ENCODE results near the gene FNDC11.

DNA sequence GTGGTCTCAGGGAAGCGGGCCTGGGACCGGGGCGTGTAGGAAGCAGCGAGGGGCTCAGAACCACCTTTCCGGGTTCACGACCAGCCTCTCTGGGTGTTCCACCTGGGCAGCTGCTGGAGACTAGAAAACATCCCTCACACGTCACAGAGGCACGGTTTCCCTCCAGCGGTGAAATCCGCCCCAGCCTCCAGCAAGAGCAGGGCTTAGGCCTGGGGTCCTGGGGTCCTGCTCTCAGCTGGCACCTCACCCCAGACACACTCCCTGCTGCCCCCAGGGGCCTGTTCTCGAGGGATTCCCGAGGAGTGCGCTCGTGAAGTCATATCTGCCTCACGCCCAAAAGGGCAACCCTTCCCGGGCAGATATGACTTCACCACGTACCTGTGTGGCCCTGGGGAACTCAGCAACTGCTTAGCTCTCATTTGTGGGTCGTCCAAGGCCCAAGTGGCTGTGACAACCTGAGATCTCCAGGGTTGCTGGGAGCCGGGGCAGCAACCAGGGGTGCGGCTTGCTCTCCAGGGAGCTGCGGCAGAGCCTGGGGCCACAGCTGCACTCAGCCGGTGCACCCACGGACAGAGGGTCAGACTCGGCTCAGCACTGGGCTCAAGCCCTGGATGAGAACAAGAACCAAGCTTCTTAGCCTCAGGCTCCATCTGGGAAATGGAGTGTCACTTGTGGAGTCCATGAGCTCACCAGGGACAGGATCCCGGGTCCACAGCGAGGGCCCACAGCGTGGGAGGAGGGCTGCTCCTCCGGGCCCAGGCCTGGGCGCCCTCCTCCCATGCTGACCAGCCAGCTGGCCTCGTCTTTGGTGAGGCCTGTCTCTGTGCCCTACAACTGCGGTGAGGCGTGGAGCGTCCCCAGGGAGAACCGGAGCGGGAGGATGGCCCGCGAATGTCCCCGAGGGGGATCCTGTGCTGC, 661 bp downstream of the FNDC11 start:
- TF ChIP-seq, protein P1, sequence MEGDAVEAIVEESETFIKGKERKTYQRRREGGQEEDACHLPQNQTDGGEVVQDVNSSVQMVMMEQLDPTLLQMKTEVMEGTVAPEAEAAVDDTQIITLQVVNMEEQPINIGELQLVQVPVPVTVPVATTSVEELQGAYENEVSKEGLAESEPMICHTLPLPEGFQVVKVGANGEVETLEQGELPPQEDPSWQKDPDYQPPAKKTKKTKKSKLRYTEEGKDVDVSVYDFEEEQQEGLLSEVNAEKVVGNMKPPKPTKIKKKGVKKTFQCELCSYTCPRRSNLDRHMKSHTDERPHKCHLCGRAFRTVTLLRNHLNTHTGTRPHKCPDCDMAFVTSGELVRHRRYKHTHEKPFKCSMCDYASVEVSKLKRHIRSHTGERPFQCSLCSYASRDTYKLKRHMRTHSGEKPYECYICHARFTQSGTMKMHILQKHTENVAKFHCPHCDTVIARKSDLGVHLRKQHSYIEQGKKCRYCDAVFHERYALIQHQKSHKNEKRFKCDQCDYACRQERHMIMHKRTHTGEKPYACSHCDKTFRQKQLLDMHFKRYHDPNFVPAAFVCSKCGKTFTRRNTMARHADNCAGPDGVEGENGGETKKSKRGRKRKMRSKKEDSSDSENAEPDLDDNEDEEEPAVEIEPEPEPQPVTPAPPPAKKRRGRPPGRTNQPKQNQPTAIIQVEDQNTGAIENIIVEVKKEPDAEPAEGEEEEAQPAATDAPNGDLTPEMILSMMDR (IDR thresholded peaks at IDR 0.05) = no peak
- TF ChIP-seq CEBPB (IDR thresholded peaks at IDR 0.05) (no peak), POLR2A (IDR thresholded peaks at IDR 0.05; ENCODE audit: low read length) (no peak), BHLHE40 (IDR thresholded peaks at IDR 0.05; ENCODE audit: low read depth, low read length) (no peak), ZFP36 (IDR thresholded peaks at IDR 0.05; ENCODE audit: borderline replicate concordance, partially characterized antibody) (no peak), JUN (IDR thresholded peaks at IDR 0.05) (no peak), CHD4 (IDR thresholded peaks at IDR 0.05; ENCODE audit: borderline replicate concordance) (no peak)
- TF ChIP-seq, protein P2, sequence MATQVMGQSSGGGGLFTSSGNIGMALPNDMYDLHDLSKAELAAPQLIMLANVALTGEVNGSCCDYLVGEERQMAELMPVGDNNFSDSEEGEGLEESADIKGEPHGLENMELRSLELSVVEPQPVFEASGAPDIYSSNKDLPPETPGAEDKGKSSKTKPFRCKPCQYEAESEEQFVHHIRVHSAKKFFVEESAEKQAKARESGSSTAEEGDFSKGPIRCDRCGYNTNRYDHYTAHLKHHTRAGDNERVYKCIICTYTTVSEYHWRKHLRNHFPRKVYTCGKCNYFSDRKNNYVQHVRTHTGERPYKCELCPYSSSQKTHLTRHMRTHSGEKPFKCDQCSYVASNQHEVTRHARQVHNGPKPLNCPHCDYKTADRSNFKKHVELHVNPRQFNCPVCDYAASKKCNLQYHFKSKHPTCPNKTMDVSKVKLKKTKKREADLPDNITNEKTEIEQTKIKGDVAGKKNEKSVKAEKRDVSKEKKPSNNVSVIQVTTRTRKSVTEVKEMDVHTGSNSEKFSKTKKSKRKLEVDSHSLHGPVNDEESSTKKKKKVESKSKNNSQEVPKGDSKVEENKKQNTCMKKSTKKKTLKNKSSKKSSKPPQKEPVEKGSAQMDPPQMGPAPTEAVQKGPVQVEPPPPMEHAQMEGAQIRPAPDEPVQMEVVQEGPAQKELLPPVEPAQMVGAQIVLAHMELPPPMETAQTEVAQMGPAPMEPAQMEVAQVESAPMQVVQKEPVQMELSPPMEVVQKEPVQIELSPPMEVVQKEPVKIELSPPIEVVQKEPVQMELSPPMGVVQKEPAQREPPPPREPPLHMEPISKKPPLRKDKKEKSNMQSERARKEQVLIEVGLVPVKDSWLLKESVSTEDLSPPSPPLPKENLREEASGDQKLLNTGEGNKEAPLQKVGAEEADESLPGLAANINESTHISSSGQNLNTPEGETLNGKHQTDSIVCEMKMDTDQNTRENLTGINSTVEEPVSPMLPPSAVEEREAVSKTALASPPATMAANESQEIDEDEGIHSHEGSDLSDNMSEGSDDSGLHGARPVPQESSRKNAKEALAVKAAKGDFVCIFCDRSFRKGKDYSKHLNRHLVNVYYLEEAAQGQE (IDR thresholded peaks at IDR 0.05) = no peak
